ENCODE measurements around the gene IGF1R. TPM values are rescaled to one million over a fixed set of nuclear protein-coding genes. Genes with fewer than 3 reads are reported as not detected.
A peak's percentile ranks its signal among the peaks of the same experiment; 100 is the strongest.

The IGF1R gene
- total RNA-seq, 1 experiment from 2014 or later, result 125 TPM

- no peak for TF ChIP-seq ATF3 (CRISPR knock-in tag; conservative IDR thresholded peaks at IDR 0.05)
- no peak for TF ChIP-seq ZNF232 (CRISPR knock-in tag; IDR thresholded peaks at IDR 0.05)
- no peak for TF ChIP-seq SOX15 (CRISPR knock-in tag; IDR thresholded peaks at IDR 0.05)
- no peak for TF ChIP-seq PRDM15 (CRISPR knock-in tag; IDR thresholded peaks at IDR 0.05)
- no peak for TF ChIP-seq ZNF263 (CRISPR knock-in tag; IDR thresholded peaks at IDR 0.05; ENCODE audit: low read depth)
- TF ChIP-seq E2F5 (CRISPR knock-in tag; IDR thresholded peaks at IDR 0.05), result no peak
- TF ChIP-seq TP53 (CRISPR knock-in tag; IDR thresholded peaks at IDR 0.05), result no peak
- TF ChIP-seq CREM (CRISPR knock-in tag; IDR thresholded peaks at IDR 0.05), result no peak
- no peak for TF ChIP-seq ZNF416 (CRISPR knock-in tag; IDR thresholded peaks at IDR 0.05)
- TF ChIP-seq RELA (CRISPR knock-in tag; IDR thresholded peaks at IDR 0.05; ENCODE audit: borderline replicate concordance), result no peak
- TF ChIP-seq, protein P1, sequence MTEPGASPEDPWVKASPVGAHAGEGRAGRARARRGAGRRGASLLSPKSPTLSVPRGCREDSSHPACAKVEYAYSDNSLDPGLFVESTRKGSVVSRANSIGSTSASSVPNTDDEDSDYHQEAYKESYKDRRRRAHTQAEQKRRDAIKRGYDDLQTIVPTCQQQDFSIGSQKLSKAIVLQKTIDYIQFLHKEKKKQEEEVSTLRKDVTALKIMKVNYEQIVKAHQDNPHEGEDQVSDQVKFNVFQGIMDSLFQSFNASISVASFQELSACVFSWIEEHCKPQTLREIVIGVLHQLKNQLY (CRISPR knock-in tag; IDR thresholded peaks at IDR 0.05), result no peak
These were observed 205.5 kb downstream of the IGF1R start for GRCh38 chr15:98853617-98854420.

GRCh38 chr15:98854496-98854895 lies 206.2 kb downstream of the IGF1R start:
- TF ChIP-seq ZNF396 (CRISPR knock-in tag; IDR thresholded peaks at IDR 0.05; ENCODE audit: borderline replicate concordance), result no peak
- no peak for TF ChIP-seq EMX1 (CRISPR knock-in tag; IDR thresholded peaks at IDR 0.05)
- no peak for TF ChIP-seq ZNF423 (CRISPR knock-in tag; IDR thresholded peaks at IDR 0.05)
- no peak for TF ChIP-seq ZNF232 (CRISPR knock-in tag; IDR thresholded peaks at IDR 0.05)
- no peak for TF ChIP-seq ATF2 (CRISPR knock-in tag; IDR thresholded peaks at IDR 0.05; ENCODE audit: borderline replicate concordance, low read depth)
- TF ChIP-seq, protein P2, sequence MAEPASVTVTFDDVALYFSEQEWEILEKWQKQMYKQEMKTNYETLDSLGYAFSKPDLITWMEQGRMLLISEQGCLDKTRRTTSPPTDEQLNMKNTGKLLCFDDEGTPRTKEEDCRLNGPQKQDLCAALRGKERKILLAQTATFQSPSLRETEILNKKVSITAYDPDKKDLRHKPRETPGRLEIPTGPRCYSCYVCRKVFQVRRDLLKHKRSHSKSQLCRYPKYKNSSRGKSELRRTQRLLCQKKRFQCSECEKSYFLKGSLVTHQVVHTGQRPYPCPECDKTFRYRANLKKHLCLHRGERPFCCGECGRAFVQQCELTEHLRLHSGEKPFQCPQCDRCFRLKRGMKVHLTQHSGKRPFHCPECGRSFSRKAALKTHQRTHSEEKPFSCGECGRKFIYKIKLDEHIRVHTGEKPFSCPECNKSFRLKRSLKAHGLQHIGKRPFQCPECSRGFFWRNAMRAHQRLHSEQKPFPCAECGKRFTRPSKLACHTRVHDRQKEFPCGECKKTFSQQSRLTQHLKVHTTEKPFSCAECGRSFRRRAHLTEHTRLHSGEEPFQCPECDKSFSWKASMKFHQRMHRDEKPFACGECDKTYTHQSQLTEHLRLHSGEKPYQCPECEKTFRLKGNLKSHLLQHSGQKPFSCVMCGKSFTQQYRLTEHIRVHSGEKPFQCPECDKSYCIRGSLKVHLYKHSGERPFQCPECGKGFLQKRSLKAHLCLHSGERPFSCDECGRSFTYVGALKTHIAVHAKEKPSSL (CRISPR knock-in tag; conservative IDR thresholded peaks at IDR 0.05), result no peak
- TF ChIP-seq OVOL2 (CRISPR knock-in tag; IDR thresholded peaks at IDR 0.05; ENCODE audit: borderline replicate concordance), result no peak
- TF ChIP-seq, protein P3, sequence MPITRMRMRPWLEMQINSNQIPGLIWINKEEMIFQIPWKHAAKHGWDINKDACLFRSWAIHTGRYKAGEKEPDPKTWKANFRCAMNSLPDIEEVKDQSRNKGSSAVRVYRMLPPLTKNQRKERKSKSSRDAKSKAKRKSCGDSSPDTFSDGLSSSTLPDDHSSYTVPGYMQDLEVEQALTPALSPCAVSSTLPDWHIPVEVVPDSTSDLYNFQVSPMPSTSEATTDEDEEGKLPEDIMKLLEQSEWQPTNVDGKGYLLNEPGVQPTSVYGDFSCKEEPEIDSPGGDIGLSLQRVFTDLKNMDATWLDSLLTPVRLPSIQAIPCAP (CRISPR knock-in tag; IDR thresholded peaks at IDR 0.05), result no peak
- no peak for TF ChIP-seq NFATC4 (CRISPR knock-in tag; IDR thresholded peaks at IDR 0.05)
- no peak for TF ChIP-seq JUN (CRISPR knock-in tag; IDR thresholded peaks at IDR 0.05)
- Mint-ChIP-seq H3K27ac (peak overlapping the region; percentile 93; the same call in 1 of the 2 replicates), H3K4me3 (peak overlapping the region; percentile 10; the same call in 1 of the 2 replicates), H3K4me1 (peaks cover 90% of the 10 kb centered on the region), H3K27me3 (ENCODE audit: low read depth) (no peaks in the 10 kb centered on the region), H3K9me3 (no peaks in the 10 kb centered on the region), H3K36me3 (no peaks in the 10 kb centered on the region)
- ChIA-PET CTCF (no interaction called here), POLR2A (no interaction called here)
- DNase-seq (ENCODE audit: low spot score) (no peak), ATAC-seq (no peak)

More at GRCh38 chr15:98853617-98854420, 205.5 kb downstream of the IGF1R start:
- ATAC-seq (peak; percentile 6), DNase-seq (ENCODE audit: low spot score) (peak; percentile 40)
- H3K4me1 Mint-ChIP-seq, result peaks cover 86% of the 10 kb centered on the region
- H3K9me3 Mint-ChIP-seq, result no peaks in the 10 kb centered on the region
- ChIA-PET CTCF (no interaction called here), POLR2A (no interaction called here)
- H3K36me3 Mint-ChIP-seq, result no peaks in the 10 kb centered on the region
- peak overlapping the region; percentile 95 for H3K4me3 Mint-ChIP-seq
- H3K27me3 Mint-ChIP-seq (ENCODE audit: low read depth), result no peaks in the 10 kb centered on the region
- H3K27ac Mint-ChIP-seq, result peak overlapping the region; percentile 97

Measured in WTC11 (cell line).